ENCODE data around the gene CNTNAP2. TPM values are rescaled to one million over a fixed set of nuclear protein-coding genes. Genes with fewer than 3 reads are reported as not detected.

CNTNAP2 gene
- total RNA-seq, 1 donor = under 0.01 TPM

GRCh38 chr7:148104136-148104716 is 1987.6 kb downstream of the CNTNAP2 start:
- H3K4me3 ChIP-seq (ENCODE audit: low read depth, low read length) = no peak overlapping the region
- TF ChIP-seq CTCF (IDR thresholded peaks at IDR 0.05; ENCODE audit: insufficient read depth, low read length) = no peak
- no peak for DNase-seq (ENCODE audit: low read depth)

- DNase-seq (ENCODE audit: low read depth) = no peak
- TF ChIP-seq CTCF (IDR thresholded peaks at IDR 0.05; ENCODE audit: insufficient read depth, low read length) = no peak
- no peak overlapping the region for H3K4me3 ChIP-seq (ENCODE audit: low read depth, low read length)
Measured at GRCh38 chr7:148104924-148105323, 1988.3 kb downstream of the CNTNAP2 start.

- TF ChIP-seq CTCF (IDR thresholded peaks at IDR 0.05; ENCODE audit: insufficient read depth, low read length) = no peak
- H3K4me3 ChIP-seq (ENCODE audit: low read depth, low read length) = no peak overlapping the region
- DNase-seq (ENCODE audit: low read depth) = no peak
Measured at GRCh38 chr7:148105853-148106252, 1989.3 kb downstream of the CNTNAP2 start.

- DNase-seq (ENCODE audit: low read depth) = no peak
- H3K4me3 ChIP-seq (ENCODE audit: low read depth, low read length) = no peak overlapping the region
- TF ChIP-seq CTCF (IDR thresholded peaks at IDR 0.05; ENCODE audit: insufficient read depth, low read length) = no peak
Measured at GRCh38 chr7:148107443-148108127, 1991.0 kb downstream of the CNTNAP2 start.

- H3K4me3 ChIP-seq (ENCODE audit: low read depth, low read length) = no peak overlapping the region
- TF ChIP-seq CTCF (IDR thresholded peaks at IDR 0.05; ENCODE audit: insufficient read depth, low read length) = no peak
- DNase-seq (ENCODE audit: low read depth) = no peak
Measured at GRCh38 chr7:148108381-148108780, 1991.8 kb downstream of the CNTNAP2 start.

- no peak for DNase-seq (ENCODE audit: low read depth)
- H3K4me3 ChIP-seq (ENCODE audit: low read depth, low read length) = no peak overlapping the region
- no peak for TF ChIP-seq CTCF (IDR thresholded peaks at IDR 0.05; ENCODE audit: insufficient read depth, low read length)
Measured at GRCh38 chr7:148110097-148110868, 1993.7 kb downstream of the CNTNAP2 start.

Measured in fibroblast of the aortic adventitia (primary cell).